Activated naive CD4-positive, alpha-beta T cell treated with anti-CD3 and anti-CD28 coated beads for 36 hours (primary cell): ENCODE measurements around the gene TRIM7. TPM values are rescaled to one million over a fixed set of nuclear protein-coding genes. Genes with fewer than 3 reads are reported as not detected.
"Not testable (repeated sequence)": the region's sequence is repeated elsewhere in the genome, so short reads cannot be mapped to it uniquely, and the experiment has no call there.

ENCODE experiments used
- CTCF ChIA-PET: fragments of 350-600 bp; sonication (Branson Sonifier 250); formaldehyde crosslinking; loops from one replicate; lab custom pipeline; 2021; ENCODE audit warnings: antibody characterized with exemption; lab: Charles Lee
- DNase-seq: peaks from one replicate; pipeline ENCODE4 v3.0.0-alpha.2; 2020
- H3K27ac Mint-ChIP-seq: one replicate; pipeline ENCODE4 v1.8.0; 2021; ENCODE audit warnings: mild to moderate bottlenecking, mixed read lengths
- H3K27me3 Mint-ChIP-seq: one replicate; pipeline ENCODE4 v1.8.0; 2021; ENCODE audit warnings: low read depth, mixed read lengths
- H3K36me3 Mint-ChIP-seq: one replicate; pipeline ENCODE4 v1.8.0; 2021; ENCODE audit warnings: low read depth, mixed read lengths
- H3K4me1 Mint-ChIP-seq: one replicate; pipeline ENCODE4 v1.8.0; 2021; ENCODE audit warnings: low read depth, mixed read lengths
- H3K4me3 Mint-ChIP-seq: one replicate; pipeline ENCODE4 v1.8.0; 2021; ENCODE audit warnings: mild to moderate bottlenecking, moderate library complexity, mixed read lengths
- H3K9me3 Mint-ChIP-seq: one replicate; pipeline ENCODE4 v1.8.0; 2021; ENCODE audit warnings: mixed read lengths
- intact Hi-C: fragments of 100-400 bp; cut with micrococcal nuclease; formaldehyde crosslinking; loops from one replicate; pipeline ENCODE4 v1.15.1; 2023
- total RNA-seq, 2 experiments: library from RNA; stranded (reverse); gene quantifications; one replicate each; pipeline ENCODE4 v1.2.3, GENCODE V29; 2021

Gene TRIM7
- total RNA-seq, 2 experiments from 2014 or later: 1.6 to 1.8 TPM

DNA sequence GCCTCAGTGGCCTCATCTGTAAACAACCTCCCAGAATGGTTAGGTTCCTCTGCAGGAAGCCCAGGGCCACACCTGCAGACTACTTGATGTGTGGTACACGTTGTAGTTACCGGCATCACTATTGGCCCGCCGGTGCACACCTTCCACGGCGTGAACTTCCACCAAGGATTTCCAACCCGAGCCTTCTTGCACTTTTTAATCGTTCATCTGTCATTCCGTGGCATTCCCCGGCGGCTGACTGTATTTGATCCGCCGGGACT lies 12.7 kb upstream of the TRIM7 start:
- Mint-ChIP-seq H3K9me3 (no peaks in the 10 kb centered on the region), H3K4me1 (peaks cover 38% of the 10 kb centered on the region), H3K36me3 (peaks cover 5% of the 10 kb centered on the region), H3K27ac (peak overlapping the region; percentile 90), H3K4me3 (peak overlapping the region; percentile 94), H3K27me3 (peaks cover 8% of the 10 kb centered on the region)
- peak; percentile 58 for DNase-seq
- CTCF ChIA-PET: no interaction called here
- intact Hi-C loops: loop anchor here (1.0 kb wide), 2 partner anchors 10 to 26 kb away; no protein-coding TSS in a partner anchor

DNA sequence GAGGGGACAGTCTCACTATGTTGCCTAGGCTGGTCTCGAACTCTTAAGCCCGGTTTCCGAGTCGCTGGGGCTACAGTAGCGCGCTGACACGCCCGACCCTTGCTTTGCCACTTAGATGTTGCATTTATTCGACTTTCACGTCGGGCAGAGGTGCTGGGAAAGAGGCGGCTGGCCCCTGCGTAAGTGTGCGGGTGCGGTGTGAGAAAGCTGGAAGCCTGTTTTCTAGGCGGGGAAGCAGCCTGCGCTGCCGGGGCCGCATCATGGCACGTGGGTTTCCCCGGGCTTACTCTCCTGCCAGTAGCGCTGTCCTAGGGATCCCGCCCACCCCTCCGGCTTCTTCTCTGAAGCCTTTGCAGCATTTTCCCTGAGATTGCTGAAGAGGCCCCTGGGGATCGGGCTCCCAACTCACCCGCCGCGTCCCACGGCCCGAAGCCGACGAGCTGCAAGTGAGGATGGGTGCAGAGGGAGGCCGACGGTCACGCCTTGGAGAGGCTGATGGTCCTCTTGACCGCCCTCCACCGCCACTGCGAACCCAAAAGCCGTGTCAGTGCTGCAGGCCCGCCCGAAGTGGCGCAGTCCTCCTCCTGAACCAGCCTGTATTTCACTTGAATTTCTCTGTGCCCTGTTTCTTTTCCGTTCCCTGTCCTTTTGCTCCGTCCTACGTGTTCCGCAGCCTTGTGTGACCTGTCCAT lies 12.3 kb upstream of the TRIM7 start:
- CTCF ChIA-PET: interaction anchor here (0.6 kb wide), 1 partner anchor 429 kb away, joined by 3 read pairs; no protein-coding TSS in a partner anchor
- peaks cover 38% of the 10 kb centered on the region for H3K4me1 Mint-ChIP-seq
- H3K27ac Mint-ChIP-seq: peak overlapping the region; percentile 90
- H3K4me3 Mint-ChIP-seq: peak overlapping the region; percentile 94
- peak; percentile 84 for DNase-seq
- peaks cover 7% of the 10 kb centered on the region for H3K27me3 Mint-ChIP-seq
- no peaks in the 10 kb centered on the region for H3K9me3 Mint-ChIP-seq
- intact Hi-C loops: no loop called here
- peaks cover 4% of the 10 kb centered on the region for H3K36me3 Mint-ChIP-seq

DNA sequence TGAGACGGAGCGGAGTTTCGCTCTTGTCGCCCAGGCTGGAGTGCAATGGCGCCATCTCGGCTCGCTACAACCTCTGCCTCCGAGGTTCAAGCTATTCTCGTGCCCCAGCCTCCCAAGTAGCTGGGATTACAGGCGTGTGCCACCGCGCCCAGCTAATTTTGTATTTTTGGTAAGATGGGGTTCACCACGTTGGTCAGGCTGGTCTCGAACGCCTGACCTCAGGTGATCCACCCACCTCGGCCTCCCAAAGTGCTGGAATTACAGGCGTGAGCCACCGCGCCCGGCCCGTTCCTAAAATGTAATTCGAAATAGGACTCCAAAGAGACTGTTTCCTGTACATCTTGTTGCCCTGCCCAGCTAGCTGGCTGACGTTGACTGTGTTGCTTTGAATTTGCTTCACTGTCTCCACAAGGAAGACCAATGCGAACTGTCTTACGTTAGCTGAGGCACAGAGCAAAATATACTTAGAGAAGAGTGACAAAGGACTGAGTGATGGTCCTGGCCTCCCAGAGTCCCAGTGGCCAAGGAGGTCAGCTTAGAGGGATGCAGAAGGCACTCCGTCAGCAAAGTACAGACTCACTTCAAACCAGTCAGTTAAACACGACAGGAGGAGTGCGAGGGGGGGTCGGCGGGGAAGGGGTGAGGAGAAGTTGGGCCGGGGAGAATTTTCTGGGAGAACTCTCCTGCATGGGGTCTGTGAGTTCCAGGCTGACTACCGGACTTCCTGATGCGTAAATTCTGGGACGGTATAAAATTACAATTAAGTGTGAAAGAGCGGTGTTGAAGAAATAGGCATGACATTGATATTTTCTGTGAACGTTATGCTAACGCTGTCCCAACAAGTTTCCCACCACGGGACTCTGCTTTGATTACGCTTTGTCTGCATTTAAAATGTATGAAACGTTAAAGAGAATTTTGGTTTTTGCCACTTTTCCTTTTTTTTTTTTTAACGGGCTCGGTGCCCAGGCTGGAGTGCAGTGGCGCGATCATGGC lies 11.3 kb upstream of the TRIM7 start:
- CTCF ChIA-PET: interaction anchor here (0.6 to 1.0 kb wide), 4 partner anchors 8 to 428 kb away, joined by 3 to 6 read pairs (median 4); no protein-coding TSS in a partner anchor
- intact Hi-C loops: no loop called here
- DNase-seq: peak; percentile 49

DNA sequence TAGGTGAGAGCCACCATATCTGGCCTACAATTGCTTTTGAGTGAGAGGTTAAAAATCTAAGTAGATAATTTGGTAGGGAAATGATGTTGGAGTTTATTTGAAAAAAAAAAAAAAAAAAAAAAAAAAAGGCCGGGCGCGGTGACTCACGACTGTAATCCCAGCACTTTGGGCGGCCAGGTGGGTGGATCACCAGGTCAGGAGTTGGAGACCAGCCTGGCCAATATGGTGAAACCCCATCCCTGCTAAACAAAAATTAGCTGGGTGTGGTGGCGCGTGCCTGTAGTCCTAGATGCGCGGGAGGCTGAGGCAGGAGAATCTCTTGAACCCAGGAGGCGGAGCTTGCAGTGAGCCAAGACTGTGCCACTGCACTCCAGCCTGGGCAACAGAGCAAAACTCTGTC lies 9.3 kb upstream of the TRIM7 start:
- peaks cover 16% of the 10 kb centered on the region for H3K4me1 Mint-ChIP-seq
- intact Hi-C loops, H3K27me3 Mint-ChIP-seq, H3K4me3 Mint-ChIP-seq, H3K36me3 Mint-ChIP-seq, CTCF ChIA-PET, DNase-seq, H3K9me3 Mint-ChIP-seq, H3K27ac Mint-ChIP-seq: not testable (repeated sequence)

More for the DNA sequence above, 11.3 kb upstream of the TRIM7 start:
- Mint-ChIP-seq H3K27ac (peak overlapping the region; percentile 50), H3K4me3 (peak overlapping the region; percentile 94), H3K9me3 (no peaks in the 10 kb centered on the region), H3K36me3 (peaks cover 1% of the 10 kb centered on the region), H3K27me3 (peaks cover 3% of the 10 kb centered on the region), H3K4me1 (peaks cover 30% of the 10 kb centered on the region)

DNA sequence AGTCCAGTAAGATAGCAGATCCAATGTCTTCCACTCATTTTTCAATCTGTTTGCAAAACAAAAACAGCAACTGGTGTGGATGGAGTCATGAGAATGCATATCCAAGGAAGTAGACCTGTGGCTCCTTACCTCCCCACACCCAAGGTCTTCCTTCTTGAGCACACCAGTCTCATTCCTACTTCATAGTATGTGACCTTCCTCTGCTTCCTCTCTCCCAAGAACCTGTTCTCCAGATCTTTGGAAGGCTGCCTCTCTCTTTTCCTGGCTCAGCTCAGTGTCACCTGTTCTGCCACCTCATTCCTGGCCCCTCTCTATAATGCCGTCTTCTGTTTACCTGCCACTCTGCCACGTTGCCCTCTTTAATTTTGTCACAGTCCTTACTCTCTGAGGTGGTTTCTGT lies 7.9 kb upstream of the TRIM7 start:
- Mint-ChIP-seq H3K36me3 (no peaks in the 10 kb centered on the region), H3K4me1 (peaks cover 17% of the 10 kb centered on the region), H3K27ac (no peak overlapping the region), H3K27me3 (no peaks in the 10 kb centered on the region), H3K9me3 (no peaks in the 10 kb centered on the region), H3K4me3 (no peak overlapping the region)
- no peak for DNase-seq
- intact Hi-C loops: no loop called here
- CTCF ChIA-PET: no interaction called here

DNA sequence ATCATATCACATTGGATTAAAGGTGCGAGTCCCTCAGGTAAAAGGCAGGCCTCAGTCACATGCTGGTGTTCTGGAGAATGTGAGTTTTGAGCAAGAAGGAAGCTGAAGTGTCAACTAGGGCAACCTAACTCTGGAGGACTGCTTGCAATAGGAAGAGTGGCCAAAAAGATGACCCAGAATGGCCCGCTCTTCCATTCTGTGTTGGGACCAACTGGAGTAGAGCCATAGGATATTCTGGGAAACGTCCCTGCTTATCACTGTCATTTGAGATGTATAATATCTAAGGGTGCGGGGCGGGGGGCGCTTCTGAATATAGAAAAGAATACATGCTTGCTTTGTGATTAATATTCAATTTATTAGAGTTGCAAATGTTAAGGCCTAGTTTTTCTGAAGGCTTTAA lies 7.1 kb upstream of the TRIM7 start:
- H3K27me3 Mint-ChIP-seq: peaks cover 3% of the 10 kb centered on the region
- peaks cover 4% of the 10 kb centered on the region for H3K36me3 Mint-ChIP-seq
- no peak for DNase-seq
- CTCF ChIA-PET: no interaction called here
- no peak overlapping the region for H3K4me3 Mint-ChIP-seq
- peaks cover 23% of the 10 kb centered on the region for H3K4me1 Mint-ChIP-seq
- H3K9me3 Mint-ChIP-seq: no peaks in the 10 kb centered on the region
- no peak overlapping the region for H3K27ac Mint-ChIP-seq
- intact Hi-C loops: no loop called here

DNA sequence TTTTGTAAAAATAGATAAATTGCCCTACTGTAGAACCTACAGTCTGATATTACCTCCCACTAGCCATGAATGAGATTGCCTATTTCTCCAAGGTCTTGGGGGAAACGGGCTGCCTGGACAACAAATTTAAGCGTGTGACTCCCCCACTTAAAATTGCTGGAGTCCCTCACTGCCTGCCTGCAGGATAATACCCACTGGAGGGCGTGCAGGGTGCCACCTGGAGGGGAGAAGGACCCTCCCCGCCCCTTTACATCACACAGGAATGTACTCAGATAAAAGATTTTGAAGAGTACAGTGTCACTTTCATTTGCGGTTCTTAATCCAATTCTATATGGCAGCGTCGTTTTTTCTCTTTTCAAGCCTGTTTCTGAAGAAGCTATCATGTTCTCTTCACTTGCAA lies 6.2 kb upstream of the TRIM7 start:
- H3K4me1 Mint-ChIP-seq: peaks cover 25% of the 10 kb centered on the region
- H3K36me3 Mint-ChIP-seq: peaks cover 10% of the 10 kb centered on the region
- H3K27ac Mint-ChIP-seq: no peak overlapping the region
- peaks cover 8% of the 10 kb centered on the region for H3K27me3 Mint-ChIP-seq
- DNase-seq: no peak
- no peaks in the 10 kb centered on the region for H3K9me3 Mint-ChIP-seq
- CTCF ChIA-PET: no interaction called here
- intact Hi-C loops: no loop called here
- no peak overlapping the region for H3K4me3 Mint-ChIP-seq

DNA sequence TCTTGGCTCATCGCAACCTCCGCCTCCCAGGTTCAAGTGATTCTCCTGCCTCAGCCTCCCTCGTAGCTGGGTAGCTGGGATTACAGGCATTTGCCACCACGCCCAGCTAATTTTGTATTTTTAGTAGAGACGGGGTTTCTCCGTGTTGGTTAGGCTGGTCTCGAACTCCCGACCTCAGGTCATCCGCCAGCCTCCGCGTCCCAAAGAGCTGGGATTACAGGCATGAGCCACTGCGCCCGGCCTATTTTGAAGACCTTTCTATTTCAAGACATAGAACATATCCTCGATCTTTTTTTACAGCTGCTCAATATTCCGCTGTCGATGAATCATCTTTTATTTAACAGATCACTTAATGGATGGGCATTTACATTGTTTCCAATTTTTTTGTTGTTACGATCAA lies 5.7 kb upstream of the TRIM7 start:
- DNase-seq, H3K27ac Mint-ChIP-seq, intact Hi-C loops, CTCF ChIA-PET, H3K4me3 Mint-ChIP-seq, H3K9me3 Mint-ChIP-seq: not testable (repeated sequence)
- H3K36me3 Mint-ChIP-seq: peaks cover 10% of the 10 kb centered on the region
- peaks cover 12% of the 10 kb centered on the region for H3K27me3 Mint-ChIP-seq
- H3K4me1 Mint-ChIP-seq: peaks cover 29% of the 10 kb centered on the region

DNA sequence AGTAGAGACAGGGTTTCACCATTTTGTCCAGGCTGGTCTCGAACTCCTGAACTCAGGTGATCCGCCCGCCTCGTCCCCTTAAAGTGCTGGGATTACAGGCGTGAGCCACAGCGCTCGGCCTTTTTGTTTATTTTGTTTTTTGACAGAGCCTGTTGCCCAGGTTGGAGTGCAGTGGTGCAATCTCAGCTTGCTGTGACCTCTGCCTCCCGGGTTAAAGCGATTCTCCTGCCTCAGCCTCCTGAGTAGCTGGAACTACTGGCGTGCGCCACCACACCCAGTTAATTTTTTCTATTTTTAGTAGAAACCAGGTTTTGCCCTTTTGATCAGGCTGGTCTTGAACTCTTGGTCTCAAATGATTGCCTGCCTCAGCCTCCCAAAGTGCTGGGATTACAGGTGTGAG lies 5.2 kb upstream of the TRIM7 start:
- H3K4me3 Mint-ChIP-seq, H3K27ac Mint-ChIP-seq, DNase-seq, CTCF ChIA-PET, intact Hi-C loops, H3K9me3 Mint-ChIP-seq: not testable (repeated sequence)
- peaks cover 15% of the 10 kb centered on the region for H3K27me3 Mint-ChIP-seq
- peaks cover 32% of the 10 kb centered on the region for H3K4me1 Mint-ChIP-seq
- H3K36me3 Mint-ChIP-seq: peaks cover 10% of the 10 kb centered on the region

DNA sequence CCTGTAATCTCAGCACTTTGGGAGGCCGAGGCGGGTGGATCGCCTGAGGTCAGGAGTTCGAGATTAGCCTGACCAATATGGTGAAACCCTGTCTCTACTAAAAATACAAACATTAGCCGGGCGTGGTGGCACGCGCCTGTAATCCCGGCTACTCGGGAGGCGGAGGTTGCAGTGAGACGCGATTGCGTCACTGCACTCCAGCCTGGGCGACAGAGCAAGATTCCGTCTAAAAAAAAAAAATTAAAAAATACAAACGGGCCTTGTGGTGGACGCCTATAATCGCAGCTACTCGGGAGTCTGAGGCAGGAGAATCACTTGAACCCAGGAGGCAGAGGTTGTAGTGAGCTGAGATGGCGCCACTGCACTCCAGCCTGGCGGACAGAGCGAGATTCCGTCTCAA lies 4.0 kb upstream of the TRIM7 start:
- DNase-seq, H3K4me3 Mint-ChIP-seq, H3K9me3 Mint-ChIP-seq, intact Hi-C loops, H3K27ac Mint-ChIP-seq: not testable (repeated sequence)
- Mint-ChIP-seq H3K36me3 (peaks cover 10% of the 10 kb centered on the region), H3K4me1 (peaks cover 32% of the 10 kb centered on the region), H3K27me3 (peaks cover 18% of the 10 kb centered on the region)
- CTCF ChIA-PET: interaction anchor here (0.6 kb wide), 1 partner anchor 329 kb away, joined by 3 read pairs; no protein-coding TSS in a partner anchor

DNA sequence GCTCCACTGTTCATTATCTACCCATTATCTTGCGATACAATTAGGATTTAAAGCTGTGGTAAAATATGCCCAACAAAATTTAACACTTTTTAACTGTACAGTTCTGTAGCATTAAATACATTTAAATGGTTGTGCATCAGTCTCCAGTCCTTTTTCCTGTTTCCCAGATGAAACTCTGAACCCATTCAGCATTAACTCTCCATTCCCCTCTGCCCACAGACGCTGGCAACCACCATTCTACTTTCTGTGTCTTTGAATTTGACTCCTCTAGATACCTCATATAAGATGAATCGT lies 2.9 kb upstream of the TRIM7 start:
- Mint-ChIP-seq H3K4me3 (peak overlapping the region; percentile 92), H3K4me1 (peaks cover 32% of the 10 kb centered on the region), H3K36me3 (peaks cover 10% of the 10 kb centered on the region), H3K27ac (peak overlapping the region; percentile 94), H3K9me3 (no peaks in the 10 kb centered on the region), H3K27me3 (peaks cover 19% of the 10 kb centered on the region)
- DNase-seq: no peak
- intact Hi-C loops: loop anchor here (1.0 to 2.0 kb wide), 5 partner anchors 10 to 36 kb away; no protein-coding TSS in a partner anchor
- CTCF ChIA-PET: interaction anchor here (0.6 to 2.7 kb wide), 4 partner anchors 8 to 70 kb away, joined by 3 to 15 read pairs (median 8); no protein-coding TSS in a partner anchor

DNA sequence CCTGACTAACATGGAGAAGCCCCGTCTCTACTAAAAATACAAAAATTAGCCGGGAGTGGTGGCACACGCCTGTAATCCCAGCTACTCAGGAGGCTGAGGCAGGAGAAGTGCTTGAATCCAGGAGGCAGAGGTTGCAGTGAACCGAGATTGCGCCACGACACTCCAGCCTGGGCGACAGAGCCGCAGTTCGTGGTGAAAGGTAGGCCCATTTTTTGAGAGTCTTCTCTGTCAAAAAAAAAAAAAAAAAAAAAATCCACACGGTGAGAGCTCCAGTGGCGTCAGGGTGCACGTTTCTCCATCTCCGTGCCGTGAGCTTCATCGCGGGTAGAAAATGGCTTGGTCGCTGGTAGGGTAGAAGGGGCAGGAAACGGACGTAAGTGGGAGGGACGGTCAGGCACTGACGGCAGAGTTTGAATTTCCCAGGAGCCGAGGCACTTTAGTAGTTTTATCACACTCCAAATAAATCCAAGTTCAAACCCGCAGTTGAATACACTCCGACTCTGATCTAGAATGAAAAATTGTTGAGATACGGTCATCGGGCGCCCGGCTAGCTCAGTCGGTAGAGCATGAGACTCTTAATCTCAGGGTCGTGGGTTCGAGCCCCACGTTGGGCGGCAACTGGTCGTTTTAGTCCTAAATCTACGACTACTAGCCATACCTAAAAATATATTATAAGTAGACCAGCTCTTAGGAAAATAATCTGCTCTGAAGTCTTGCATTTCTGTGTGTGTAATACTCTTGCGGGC lies 2.4 kb upstream of the TRIM7 start:
- CTCF ChIA-PET: interaction anchor here (0.6 to 2.7 kb wide), 7 partner anchors 9 to 69 kb away, joined by 3 to 15 read pairs (median 5); no protein-coding TSS in a partner anchor
- Mint-ChIP-seq H3K36me3 (peaks cover 10% of the 10 kb centered on the region), H3K27ac (peak overlapping the region; percentile 94), H3K4me1 (peaks cover 32% of the 10 kb centered on the region), H3K9me3 (no peaks in the 10 kb centered on the region), H3K27me3 (peaks cover 19% of the 10 kb centered on the region), H3K4me3 (peak overlapping the region; percentile 92)
- intact Hi-C loops: loop anchor here (1.0 to 2.0 kb wide), 5 partner anchors 11 to 37 kb away; no protein-coding TSS in a partner anchor
- DNase-seq: peak; percentile 92
